ENCODE data around the gene MDC1. TPM values are rescaled to one million over a fixed set of nuclear protein-coding genes. Genes with fewer than 3 reads are reported as not detected.

The MDC1 gene
- total and polyA plus RNA-seq, 2 of the 13 experiments (the other 11 are each of a cell fraction or from before 2014, with no cell fraction given) = 8.4 to 14.0 TPM

- peak; percentile 70; the same call in 1 of the 2 replicates for TF ChIP-seq ZNF710 (CRISPR knock-in tag; IDR thresholded peaks at IDR 0.05; ENCODE audit: borderline replicate concordance)
- TF ChIP-seq NFATC3 (CRISPR knock-in tag; IDR thresholded peaks at IDR 0.05) = 0 out of 2 replicates have a peak, but pooled peaks have one; percentile 54
- TF ChIP-seq CREB3 (CRISPR knock-in tag; IDR thresholded peaks at IDR 0.05) = no peak
- TF ChIP-seq ZNF510 (CRISPR knock-in tag; IDR thresholded peaks at IDR 0.05; ENCODE audit: low read depth) = peak; percentile 44; the same call in 1 of the 2 replicates
- TF ChIP-seq MYC (CRISPR knock-in tag; IDR thresholded peaks at IDR 0.05; ENCODE audit: borderline replicate concordance) = peak; percentile 69; the same call in 1 of the 2 replicates
- no peak for TF ChIP-seq ZNF589 (CRISPR knock-in tag; conservative IDR thresholded peaks at IDR 0.05)
- peak; percentile 53 for TF ChIP-seq HNRNPLL (IDR thresholded peaks at IDR 0.05; ENCODE audit: low read depth, low read length, poor library complexity, severe bottlenecking)
- peak; percentile 55; the same call in 1 of the 2 replicates for TF ChIP-seq ZBTB7A (CRISPR knock-in tag; IDR thresholded peaks at IDR 0.05)
- peak; percentile 38 for TF ChIP-seq ZFX (CRISPR knock-in tag; IDR thresholded peaks at IDR 0.05; ENCODE audit: low read depth)
- TF ChIP-seq PHF8 (CRISPR knock-in tag; IDR thresholded peaks at IDR 0.05) = peak; percentile 39
- TF ChIP-seq DZIP1 (CRISPR knock-in tag; IDR thresholded peaks at IDR 0.05) = no peak; the same call in 1 of the 2 replicates
- 0 out of 2 replicates have a peak, but pooled peaks have one; percentile 36 for TF ChIP-seq ZNF430 (CRISPR knock-in tag; IDR thresholded peaks at IDR 0.05)
- TF ChIP-seq YEATS2 (CRISPR knock-in tag; IDR thresholded peaks at IDR 0.05; ENCODE audit: borderline replicate concordance) = peak; percentile 45; the same call in 1 of the 2 replicates
- TF ChIP-seq MAZ (IDR thresholded peaks at IDR 0.05; ENCODE audit: borderline replicate concordance, low read depth, low read length) = 0 out of 2 replicates have a peak, but pooled peaks have one; percentile 22
- peak; percentile 45; the same call in 1 of the 2 replicates for TF ChIP-seq MAZ (CRISPR knock-in tag; IDR thresholded peaks at IDR 0.05; ENCODE audit: low read depth)
- TF ChIP-seq ZNF687 (CRISPR knock-in tag; IDR thresholded peaks at IDR 0.05) = peak; percentile 80
- peak; percentile 49; the same call in 1 of the 2 replicates for TF ChIP-seq CCDC6 (CRISPR knock-in tag; IDR thresholded peaks at IDR 0.05)
- TF ChIP-seq ARID2 (CRISPR knock-in tag; IDR thresholded peaks at IDR 0.05; ENCODE audit: borderline replicate concordance) = 0 out of 2 replicates have a peak, but pooled peaks have one; percentile 25
These were observed 30.0 kb downstream of the MDC1 start (continued) for GRCh38 chr6:30686908-30687658.

Measured in HepG2 (cell line).